ENCODE data around the gene CNPY1. TPM values are rescaled to one million over a fixed set of nuclear protein-coding genes. Genes with fewer than 3 reads are reported as not detected.

CNPY1 gene
- polyA plus RNA-seq, 1 experiment: not detected

DNA sequence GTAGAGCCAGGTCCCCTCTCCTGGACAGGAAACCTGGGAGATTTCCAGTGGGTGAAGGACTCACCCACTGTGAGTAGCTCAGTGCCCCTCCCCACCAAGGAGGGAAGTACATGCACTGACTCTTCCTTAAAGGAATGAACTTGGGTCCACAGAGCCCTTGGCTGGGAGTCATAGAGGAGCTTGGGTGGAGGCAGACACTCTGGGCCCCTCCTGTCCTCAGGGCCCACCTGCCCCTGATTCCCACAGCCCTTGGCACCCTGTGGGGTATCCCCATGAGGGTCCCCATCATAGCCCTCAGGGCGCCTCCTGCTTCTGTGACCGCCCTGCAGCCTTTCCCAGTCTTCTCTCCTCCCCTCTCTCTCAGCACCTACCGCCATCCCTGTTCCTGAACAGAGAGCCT, 84.7 kb downstream of the CNPY1 start:
- Histone ChIP-seq H3K9me3 (ENCODE audit: control insufficient read depth, insufficient read depth, low read length) (peaks cover 4% of the 10 kb centered on the region; the same call in 1 of the 2 replicates), H3K4me3 (ENCODE audit: low read depth, low read length) (no peak overlapping the region), H3K27ac (ENCODE audit: low read depth, low read length) (no peak overlapping the region), H3K27me3 (ENCODE audit: control insufficient read depth, insufficient read depth, low read length) (peaks cover 76% of the 10 kb centered on the region)
- no peak for DNase-seq (ENCODE audit: low read depth, low spot score)
- TF ChIP-seq, protein P1, sequence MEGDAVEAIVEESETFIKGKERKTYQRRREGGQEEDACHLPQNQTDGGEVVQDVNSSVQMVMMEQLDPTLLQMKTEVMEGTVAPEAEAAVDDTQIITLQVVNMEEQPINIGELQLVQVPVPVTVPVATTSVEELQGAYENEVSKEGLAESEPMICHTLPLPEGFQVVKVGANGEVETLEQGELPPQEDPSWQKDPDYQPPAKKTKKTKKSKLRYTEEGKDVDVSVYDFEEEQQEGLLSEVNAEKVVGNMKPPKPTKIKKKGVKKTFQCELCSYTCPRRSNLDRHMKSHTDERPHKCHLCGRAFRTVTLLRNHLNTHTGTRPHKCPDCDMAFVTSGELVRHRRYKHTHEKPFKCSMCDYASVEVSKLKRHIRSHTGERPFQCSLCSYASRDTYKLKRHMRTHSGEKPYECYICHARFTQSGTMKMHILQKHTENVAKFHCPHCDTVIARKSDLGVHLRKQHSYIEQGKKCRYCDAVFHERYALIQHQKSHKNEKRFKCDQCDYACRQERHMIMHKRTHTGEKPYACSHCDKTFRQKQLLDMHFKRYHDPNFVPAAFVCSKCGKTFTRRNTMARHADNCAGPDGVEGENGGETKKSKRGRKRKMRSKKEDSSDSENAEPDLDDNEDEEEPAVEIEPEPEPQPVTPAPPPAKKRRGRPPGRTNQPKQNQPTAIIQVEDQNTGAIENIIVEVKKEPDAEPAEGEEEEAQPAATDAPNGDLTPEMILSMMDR (IDR thresholded peaks at IDR 0.05; ENCODE audit: low read depth, low read length): no peak
- CTCF ChIA-PET: interaction anchor here (0.6 kb wide), 1 partner anchor 14 kb away, joined by 3 read pairs; no protein-coding TSS in a partner anchor
- POLR2A ChIA-PET: no interaction called here

DNA sequence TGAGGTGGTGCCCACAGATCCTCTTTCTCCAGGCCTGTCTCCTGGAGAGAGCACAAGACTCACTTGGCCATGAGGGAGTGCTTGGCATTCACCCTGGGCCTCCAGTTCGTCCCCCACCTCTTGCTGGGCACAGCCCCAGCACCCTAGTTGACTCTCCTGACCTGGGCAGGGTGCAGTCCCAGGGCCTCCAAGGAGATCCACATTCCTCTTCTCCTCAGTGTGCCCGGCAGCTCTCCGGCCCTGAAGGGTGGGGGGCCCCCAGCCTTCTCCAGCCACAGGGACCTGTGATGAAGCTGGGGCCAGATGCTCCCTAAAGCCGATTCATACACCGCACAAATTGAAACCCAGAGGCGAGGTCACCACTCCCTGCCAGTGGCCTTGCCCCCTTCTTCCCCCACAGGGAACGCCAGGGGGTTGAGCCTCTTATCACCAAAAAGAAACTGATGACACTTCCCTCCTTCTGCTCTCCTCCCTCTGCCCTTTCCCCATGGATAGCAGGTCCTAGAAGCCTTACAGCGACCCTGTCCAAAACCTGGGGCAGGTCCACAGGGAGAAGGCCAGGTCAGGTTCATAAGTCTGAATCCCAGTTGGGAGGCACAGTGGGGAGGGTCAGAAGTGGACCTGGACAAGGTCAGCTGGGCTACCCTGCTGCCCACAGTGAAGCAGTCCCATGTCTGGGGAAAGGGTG, 85.3 kb downstream of the CNPY1 start:
- TF ChIP-seq, protein P1 (IDR thresholded peaks at IDR 0.05; ENCODE audit: low read depth, low read length): no peak
- CTCF ChIA-PET: interaction anchor here (0.6 kb wide), 1 partner anchor 14 kb away, joined by 3 read pairs; no protein-coding TSS in a partner anchor
- Histone ChIP-seq H3K27me3 (ENCODE audit: control insufficient read depth, insufficient read depth, low read length) (peaks cover 76% of the 10 kb centered on the region), H3K27ac (ENCODE audit: low read depth, low read length) (no peak overlapping the region), H3K4me3 (ENCODE audit: low read depth, low read length) (no peak overlapping the region), H3K9me3 (ENCODE audit: control insufficient read depth, insufficient read depth, low read length) (peaks cover 6% of the 10 kb centered on the region; the same call in 1 of the 2 replicates)
- DNase-seq (ENCODE audit: low read depth, low spot score): no peak
- POLR2A ChIA-PET: no interaction called here

DNA sequence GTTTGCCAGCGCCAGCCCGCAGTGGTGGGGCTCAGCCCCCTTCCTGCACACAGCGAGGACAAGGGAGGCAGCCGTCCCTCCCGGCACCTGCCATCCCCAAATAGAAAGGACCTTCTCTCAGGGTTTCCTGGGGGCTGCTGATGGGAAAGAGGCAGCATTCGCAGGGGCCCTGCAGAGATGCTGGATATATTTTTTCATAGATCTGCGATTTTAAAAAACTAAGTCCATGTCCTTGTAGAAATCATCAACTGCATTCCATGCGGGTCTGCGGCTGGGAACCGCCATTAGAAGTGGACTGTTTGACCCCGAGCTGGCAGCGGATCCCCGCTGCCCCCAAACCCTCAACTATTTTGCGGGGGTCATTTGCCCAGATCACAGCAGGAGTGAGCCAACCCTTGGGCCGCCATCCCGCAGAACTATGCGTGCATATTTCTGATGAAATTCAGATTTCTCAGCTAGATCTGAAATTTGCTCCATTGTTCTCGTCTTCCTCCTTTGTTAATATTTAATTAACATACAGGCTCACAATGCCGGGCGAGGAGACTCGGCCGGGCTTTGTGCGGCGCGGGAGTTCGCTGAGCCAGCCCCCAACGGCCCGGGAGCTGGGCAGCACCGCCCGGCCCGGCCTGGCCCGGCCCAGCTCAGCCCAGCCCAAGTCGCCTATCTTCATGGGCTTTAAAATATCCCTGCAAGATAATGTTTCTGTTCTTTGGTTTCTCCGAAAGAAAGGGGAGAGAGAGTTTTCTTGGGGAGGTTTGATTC, 86.5 kb downstream of the CNPY1 start:
- peaks cover 76% of the 10 kb centered on the region for H3K27me3 ChIP-seq (ENCODE audit: control insufficient read depth, insufficient read depth, low read length)
- TF ChIP-seq, protein P1 (IDR thresholded peaks at IDR 0.05; ENCODE audit: low read depth, low read length): no peak
- no peak for DNase-seq (ENCODE audit: low read depth, low spot score)
- H3K9me3 ChIP-seq (ENCODE audit: control insufficient read depth, insufficient read depth, low read length): peaks cover 10% of the 10 kb centered on the region; the same call in 1 of the 2 replicates
- no peak overlapping the region for H3K27ac ChIP-seq (ENCODE audit: low read depth, low read length)
- no peak overlapping the region for H3K4me3 ChIP-seq (ENCODE audit: low read depth, low read length)
- ChIA-PET POLR2A (no interaction called here), CTCF (no interaction called here)

DNA sequence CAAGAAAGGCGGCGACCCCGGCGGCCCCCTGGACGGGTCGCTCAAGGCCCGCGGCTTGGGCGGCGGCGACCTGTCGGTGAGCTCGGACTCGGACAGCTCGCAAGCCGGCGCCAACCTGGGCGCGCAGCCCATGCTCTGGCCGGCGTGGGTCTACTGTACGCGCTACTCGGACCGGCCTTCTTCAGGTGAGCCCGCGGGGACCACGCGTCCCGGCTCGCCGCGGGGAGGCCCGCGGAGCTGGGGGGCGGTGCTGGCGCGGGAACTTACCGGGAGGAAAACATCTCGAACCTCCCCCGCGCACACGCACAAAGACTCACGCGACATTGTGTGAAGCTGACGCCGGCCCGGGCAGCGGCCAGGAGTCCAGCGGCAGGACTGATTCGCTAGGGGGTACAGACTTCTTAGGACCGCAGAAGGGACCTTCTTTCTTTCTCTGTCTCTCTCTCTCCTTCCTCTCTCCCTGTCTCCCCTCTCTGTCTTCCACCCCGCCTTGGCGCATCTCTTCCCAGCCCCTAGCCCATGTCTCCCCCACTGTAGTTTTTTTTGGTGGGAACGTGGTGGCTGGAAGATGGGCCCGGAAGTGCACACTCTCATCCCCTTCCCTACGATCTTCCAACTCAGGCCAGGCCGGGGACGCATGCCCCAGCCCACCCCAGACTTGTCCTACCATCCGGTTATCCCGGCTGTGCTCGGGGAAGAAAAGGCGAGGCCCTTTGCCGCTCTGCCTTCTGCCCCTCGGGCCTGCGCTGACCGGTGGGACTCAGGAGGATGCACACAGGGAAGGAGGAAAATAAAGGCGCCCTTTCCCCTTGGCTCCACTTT, 87.3 kb downstream of the CNPY1 start:
- TF ChIP-seq, protein P1 (IDR thresholded peaks at IDR 0.05; ENCODE audit: low read depth, low read length): no peak
- DNase-seq (ENCODE audit: low read depth, low spot score): no peak
- Histone ChIP-seq H3K9me3 (ENCODE audit: control insufficient read depth, insufficient read depth, low read length) (peaks cover 10% of the 10 kb centered on the region; the same call in 1 of the 2 replicates), H3K27me3 (ENCODE audit: control insufficient read depth, insufficient read depth, low read length) (peaks cover 77% of the 10 kb centered on the region), H3K27ac (ENCODE audit: low read depth, low read length) (no peak overlapping the region), H3K4me3 (ENCODE audit: low read depth, low read length) (no peak overlapping the region)
- ChIA-PET CTCF (no interaction called here), POLR2A (no interaction called here)

All from AG04450 (cell line).